Upper lobe of left lung (tissue), 4 donors: ENCODE results near the gene ARHGAP15.

Experiments used
- POLR2AphosphoS5 ChIP-seq, 2 donors: sonication (generic); formaldehyde crosslinking; IDR thresholded peaks; one replicate each; pipeline ENCODE4 v1.5.1; 2017; ENCODE audit warnings: antibody characterized with exemption in 2 of 2
- TF ChIP-seq, protein P1 (sequence below), 6 experiments: fragments of 450-650 bp in 4 of 6; fragments of 200-600 bp in 2 of 6; sonication (generic) in 2 of 6; IDR thresholded peaks; one replicate each; pipeline ENCODE4 v1.5.1; 2016 to 2019; ENCODE audit warnings: antibody characterized with exemption in 6 of 6

DNA sequence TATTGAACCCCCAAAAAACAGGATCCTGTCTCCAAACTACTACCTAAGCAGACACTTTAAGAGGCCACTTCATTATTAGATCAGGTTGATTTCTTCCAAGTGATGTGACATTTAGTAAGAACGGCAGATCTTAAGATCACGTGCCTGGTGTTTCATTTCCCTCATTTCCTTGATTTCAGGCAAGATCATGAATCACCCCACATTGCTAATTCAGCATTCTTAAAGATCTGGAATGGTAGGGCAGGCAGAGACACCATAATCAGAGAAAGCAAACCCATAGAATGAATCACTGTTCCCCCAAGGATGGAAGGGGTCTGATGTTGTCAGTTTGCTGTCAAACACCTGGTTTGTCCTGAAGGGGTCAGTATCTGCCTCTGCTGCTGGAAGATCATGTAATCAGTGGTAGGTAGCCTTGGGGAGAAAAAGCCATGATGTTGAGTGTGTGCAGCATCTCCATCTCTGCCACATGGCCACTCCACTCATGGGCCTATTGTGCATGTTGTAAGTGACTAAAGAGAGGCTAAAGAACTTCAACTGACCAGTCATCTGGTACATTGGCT, 133.9 kb downstream of the ARHGAP15 start:
- no peak for TF ChIP-seq POLR2AphosphoS5 (IDR thresholded peaks at IDR 0.05)
- TF ChIP-seq, protein P1, sequence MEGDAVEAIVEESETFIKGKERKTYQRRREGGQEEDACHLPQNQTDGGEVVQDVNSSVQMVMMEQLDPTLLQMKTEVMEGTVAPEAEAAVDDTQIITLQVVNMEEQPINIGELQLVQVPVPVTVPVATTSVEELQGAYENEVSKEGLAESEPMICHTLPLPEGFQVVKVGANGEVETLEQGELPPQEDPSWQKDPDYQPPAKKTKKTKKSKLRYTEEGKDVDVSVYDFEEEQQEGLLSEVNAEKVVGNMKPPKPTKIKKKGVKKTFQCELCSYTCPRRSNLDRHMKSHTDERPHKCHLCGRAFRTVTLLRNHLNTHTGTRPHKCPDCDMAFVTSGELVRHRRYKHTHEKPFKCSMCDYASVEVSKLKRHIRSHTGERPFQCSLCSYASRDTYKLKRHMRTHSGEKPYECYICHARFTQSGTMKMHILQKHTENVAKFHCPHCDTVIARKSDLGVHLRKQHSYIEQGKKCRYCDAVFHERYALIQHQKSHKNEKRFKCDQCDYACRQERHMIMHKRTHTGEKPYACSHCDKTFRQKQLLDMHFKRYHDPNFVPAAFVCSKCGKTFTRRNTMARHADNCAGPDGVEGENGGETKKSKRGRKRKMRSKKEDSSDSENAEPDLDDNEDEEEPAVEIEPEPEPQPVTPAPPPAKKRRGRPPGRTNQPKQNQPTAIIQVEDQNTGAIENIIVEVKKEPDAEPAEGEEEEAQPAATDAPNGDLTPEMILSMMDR (IDR thresholded peaks at IDR 0.05): peak in 1 of 6 experiments; percentile 11
